ENCODE data around the gene ZNF281.

ZNF281 gene

DNA sequence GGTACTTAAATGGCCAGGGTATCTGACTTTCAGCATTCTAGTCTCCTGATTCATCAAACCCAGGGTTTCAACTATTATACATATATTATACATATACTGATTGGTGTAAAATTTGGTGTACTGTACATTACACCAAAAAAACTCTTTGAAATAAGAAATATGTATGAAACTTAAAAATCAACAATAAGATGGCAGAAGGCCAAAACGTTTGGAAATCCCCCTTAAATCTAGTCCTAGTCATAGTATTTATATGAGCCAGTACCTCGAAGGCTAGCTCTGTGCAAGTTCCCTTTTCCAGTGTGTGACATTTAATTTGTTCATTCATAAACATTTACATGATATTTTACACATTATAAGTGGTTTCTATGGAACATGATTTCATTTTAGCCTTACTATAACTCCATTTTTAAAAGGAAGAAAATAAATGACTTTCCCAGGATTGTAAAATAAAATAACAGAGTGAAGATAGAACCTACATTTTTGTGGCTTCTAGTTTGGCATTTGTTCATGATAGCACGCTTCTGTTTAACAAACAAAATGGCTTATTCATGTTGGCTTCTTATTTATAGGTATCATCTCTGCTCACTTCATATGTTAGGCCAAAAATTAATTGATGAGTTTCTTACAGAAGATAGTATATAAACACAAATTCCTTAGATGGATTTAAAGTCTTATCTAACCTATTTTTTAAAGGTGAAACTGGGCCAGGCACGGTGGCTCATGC is 18.8 kb upstream of the ZNF281 start:
- H4K20me1 ChIP-seq (ENCODE audit: insufficient read depth): no peaks in the 10 kb centered on the region
- TF ChIP-seq, protein P1, sequence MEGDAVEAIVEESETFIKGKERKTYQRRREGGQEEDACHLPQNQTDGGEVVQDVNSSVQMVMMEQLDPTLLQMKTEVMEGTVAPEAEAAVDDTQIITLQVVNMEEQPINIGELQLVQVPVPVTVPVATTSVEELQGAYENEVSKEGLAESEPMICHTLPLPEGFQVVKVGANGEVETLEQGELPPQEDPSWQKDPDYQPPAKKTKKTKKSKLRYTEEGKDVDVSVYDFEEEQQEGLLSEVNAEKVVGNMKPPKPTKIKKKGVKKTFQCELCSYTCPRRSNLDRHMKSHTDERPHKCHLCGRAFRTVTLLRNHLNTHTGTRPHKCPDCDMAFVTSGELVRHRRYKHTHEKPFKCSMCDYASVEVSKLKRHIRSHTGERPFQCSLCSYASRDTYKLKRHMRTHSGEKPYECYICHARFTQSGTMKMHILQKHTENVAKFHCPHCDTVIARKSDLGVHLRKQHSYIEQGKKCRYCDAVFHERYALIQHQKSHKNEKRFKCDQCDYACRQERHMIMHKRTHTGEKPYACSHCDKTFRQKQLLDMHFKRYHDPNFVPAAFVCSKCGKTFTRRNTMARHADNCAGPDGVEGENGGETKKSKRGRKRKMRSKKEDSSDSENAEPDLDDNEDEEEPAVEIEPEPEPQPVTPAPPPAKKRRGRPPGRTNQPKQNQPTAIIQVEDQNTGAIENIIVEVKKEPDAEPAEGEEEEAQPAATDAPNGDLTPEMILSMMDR (conservative IDR thresholded peaks at IDR 0.05; ENCODE audit: low read depth, low read length): no peak
- H2AFZ ChIP-seq (ENCODE audit: low read depth): no peak overlapping the region; the same call in 1 of the 2 replicates
- H3K4me1 ChIP-seq (ENCODE audit: low read depth, poor library complexity, severe bottlenecking): peaks cover 34% of the 10 kb centered on the region
- H3K27me3 ChIP-seq (ENCODE audit: insufficient read depth, low read depth): no peaks in the 10 kb centered on the region
- no peak overlapping the region for H3K9ac ChIP-seq
- no peaks in the 10 kb centered on the region for H3K79me2 ChIP-seq (ENCODE audit: insufficient read depth, low read depth)
- no peak overlapping the region for H3K4me3 ChIP-seq (IDR thresholded peaks at IDR 0.05; ENCODE audit: insufficient read depth, low read depth, low read length)
- H3K36me3 ChIP-seq (ENCODE audit: insufficient read depth): no peaks in the 10 kb centered on the region
- peak overlapping the region; percentile 61 for H3K4me2 ChIP-seq
- H3K27ac ChIP-seq: peak overlapping the region; percentile 5; the same call in 1 of the 2 replicates

DNA sequence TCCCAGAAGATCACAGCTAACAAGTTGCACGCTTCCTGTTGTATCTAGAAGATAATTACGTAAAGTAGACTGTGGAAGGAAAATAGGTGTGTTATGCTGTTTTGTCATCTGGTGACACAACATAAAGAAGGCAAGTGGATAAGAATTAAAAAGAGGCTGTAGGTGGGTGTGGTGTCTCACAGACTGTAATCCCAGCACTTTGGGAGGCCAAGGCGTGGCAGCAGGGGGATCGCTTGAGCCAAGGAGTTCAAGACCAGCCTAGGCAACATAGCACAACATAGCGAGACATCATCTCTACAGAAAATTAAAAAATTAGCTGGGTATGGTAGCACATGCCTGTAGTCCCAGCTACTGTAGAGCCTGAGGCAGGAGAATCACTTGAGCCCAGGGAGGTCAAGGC is 17.9 kb upstream of the ZNF281 start:
- no peaks in the 10 kb centered on the region for H3K27me3 ChIP-seq (ENCODE audit: insufficient read depth, low read depth)
- H3K4me1 ChIP-seq (ENCODE audit: low read depth, poor library complexity, severe bottlenecking): peaks cover 31% of the 10 kb centered on the region
- H3K9ac ChIP-seq: no peak overlapping the region
- H3K79me2 ChIP-seq (ENCODE audit: insufficient read depth, low read depth): no peaks in the 10 kb centered on the region
- TF ChIP-seq, protein P1 (conservative IDR thresholded peaks at IDR 0.05; ENCODE audit: low read depth, low read length): no peak
- 0 out of 2 replicates have a peak overlapping the region, but pooled peaks have one; percentile 5 for H3K27ac ChIP-seq
- no peaks in the 10 kb centered on the region for H4K20me1 ChIP-seq (ENCODE audit: insufficient read depth)
- no peak overlapping the region for H3K4me3 ChIP-seq (IDR thresholded peaks at IDR 0.05; ENCODE audit: insufficient read depth, low read depth, low read length)
- no peak overlapping the region for H2AFZ ChIP-seq (ENCODE audit: low read depth)
- H3K4me2 ChIP-seq: no peak overlapping the region
- H3K36me3 ChIP-seq (ENCODE audit: insufficient read depth): no peaks in the 10 kb centered on the region

DNA sequence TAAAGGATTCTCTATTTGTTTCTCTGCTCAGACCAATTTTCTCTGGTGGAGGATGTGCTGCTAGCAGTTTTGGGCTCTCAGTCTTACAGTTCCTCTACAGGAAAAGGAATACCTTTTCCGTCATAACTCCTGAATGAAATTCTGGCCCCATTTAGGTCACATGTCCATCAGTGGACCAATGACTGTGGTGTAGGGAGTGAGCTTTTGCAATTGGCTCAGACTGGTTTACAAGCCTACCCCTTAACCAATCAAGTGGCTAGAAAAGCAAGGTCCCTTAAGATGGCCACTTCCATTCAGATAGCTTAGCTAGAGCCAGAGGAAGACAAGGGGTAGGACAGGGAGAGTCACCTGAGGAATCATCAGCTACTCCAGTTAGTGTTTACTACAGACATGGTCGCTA is 16.4 kb upstream of the ZNF281 start:
- Histone ChIP-seq H3K79me2 (ENCODE audit: insufficient read depth, low read depth) (no peaks in the 10 kb centered on the region), H3K4me1 (ENCODE audit: low read depth, poor library complexity, severe bottlenecking) (peaks cover 27% of the 10 kb centered on the region), H4K20me1 (ENCODE audit: insufficient read depth) (no peaks in the 10 kb centered on the region), H3K27me3 (ENCODE audit: insufficient read depth, low read depth) (no peaks in the 10 kb centered on the region), H3K4me3 (IDR thresholded peaks at IDR 0.05; ENCODE audit: insufficient read depth, low read depth, low read length) (no peak overlapping the region), H3K36me3 (ENCODE audit: insufficient read depth) (no peaks in the 10 kb centered on the region), H2AFZ (ENCODE audit: low read depth) (no peak overlapping the region), H3K4me2 (no peak overlapping the region), H3K27ac (no peak overlapping the region), H3K9ac (no peak overlapping the region)
- TF ChIP-seq, protein P1 (conservative IDR thresholded peaks at IDR 0.05; ENCODE audit: low read depth, low read length): no peak

DNA sequence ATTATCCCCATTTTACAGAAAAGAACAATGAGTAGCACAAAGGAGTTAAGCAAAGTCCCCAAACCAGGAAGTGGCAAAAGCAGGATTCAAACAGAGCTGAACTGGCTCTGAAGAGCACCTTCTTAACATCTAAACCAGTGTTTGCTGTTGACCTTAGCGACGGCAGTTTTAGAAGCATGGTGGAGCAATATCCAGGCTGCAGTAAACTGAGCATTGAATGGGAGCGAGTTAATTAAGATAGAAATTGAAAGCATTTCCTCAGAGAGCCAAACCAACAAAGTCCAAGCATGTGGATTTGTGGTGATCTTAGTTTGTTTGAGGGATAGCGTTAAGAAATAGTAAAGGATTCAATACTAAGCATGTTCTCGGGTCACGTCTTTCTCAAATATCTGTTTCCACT is 13.4 kb upstream of the ZNF281 start:
- no peak overlapping the region for H3K27ac ChIP-seq
- H2AFZ ChIP-seq (ENCODE audit: low read depth): no peak overlapping the region
- H4K20me1 ChIP-seq (ENCODE audit: insufficient read depth): no peaks in the 10 kb centered on the region
- H3K36me3 ChIP-seq (ENCODE audit: insufficient read depth): no peaks in the 10 kb centered on the region
- H3K4me2 ChIP-seq: no peak overlapping the region
- H3K4me3 ChIP-seq (IDR thresholded peaks at IDR 0.05; ENCODE audit: insufficient read depth, low read depth, low read length): no peak overlapping the region
- no peaks in the 10 kb centered on the region for H3K27me3 ChIP-seq (ENCODE audit: insufficient read depth, low read depth)
- peaks cover 8% of the 10 kb centered on the region for H3K4me1 ChIP-seq (ENCODE audit: low read depth, poor library complexity, severe bottlenecking)
- no peaks in the 10 kb centered on the region for H3K79me2 ChIP-seq (ENCODE audit: insufficient read depth, low read depth)
- TF ChIP-seq, protein P1 (conservative IDR thresholded peaks at IDR 0.05; ENCODE audit: low read depth, low read length): no peak
- no peak overlapping the region for H3K9ac ChIP-seq

Data from KMS-11 (cell line).